SK-N-SH treated with all-trans-retinoic acid at 6 μM for 48 hours (cell line): Measurements from ENCODE around the gene SEMA3D.
A peak's percentile ranks its signal among the peaks of the same experiment; 100 is the strongest.

Source experiments
- ATAC-seq: fragments of 200-7000 bp; cut with Tn5 transposase; 3 replicates; pipeline ENCODE4 v1.9.1; 2020; ENCODE audit warnings: mild to moderate bottlenecking, moderate library complexity
- ARNTL ChIP-seq: fragments of 450-650 bp; formaldehyde crosslinking; IDR thresholded peaks from 2 replicates; pipeline ENCODE4 v1.5.0; 2020; ENCODE audit warnings: low read depth, mild to moderate bottlenecking, moderate library complexity, borderline replicate concordance
- BACH2 ChIP-seq: fragments of 250-450 bp; sonication (Bioruptor Pico); IDR thresholded peaks from 2 replicates; pipeline ENCODE4 v1.9.0; 2021; ENCODE audit warnings: mild to moderate bottlenecking, borderline replicate concordance
- CREB5 ChIP-seq: fragments of 250-450 bp; sonication (Bioruptor Pico); IDR thresholded peaks from 2 replicates; pipeline ENCODE4 v1.5.1; 2020; ENCODE audit warnings: low read depth, mild to moderate bottlenecking, moderate library complexity
- CSDC2 ChIP-seq: fragments of 250-450 bp; sonication (Bioruptor Pico); IDR thresholded peaks from 2 replicates; pipeline ENCODE4 v1.5.0; 2020; ENCODE audit warnings: mild to moderate bottlenecking, moderate library complexity
- CSRNP3 ChIP-seq: fragments of 250-450 bp; sonication (Bioruptor Pico); IDR thresholded peaks from 2 replicates; pipeline ENCODE4 v1.5.1; 2021; ENCODE audit warnings: mild to moderate bottlenecking, moderate library complexity
- ESRRG ChIP-seq: fragments of 250-450 bp; sonication (Bioruptor Pico); IDR thresholded peaks from 2 replicates; pipeline ENCODE4 v1.6.1; 2021; ENCODE audit warnings: mild to moderate bottlenecking
- GLIS3 ChIP-seq: fragments of 250-450 bp; sonication (Bioruptor Pico); IDR thresholded peaks from 2 replicates; pipeline ENCODE4 v1.5.0; 2020; ENCODE audit warnings: mild to moderate bottlenecking, moderate library complexity
- ISL1 ChIP-seq: fragments of 250-450 bp; sonication (Bioruptor Pico); IDR thresholded peaks from 2 replicates; pipeline ENCODE4 v2.1.2; 2022; ENCODE audit warnings: mild to moderate bottlenecking, moderate library complexity
- OSR1 ChIP-seq: fragments of 250-450 bp; sonication (Bioruptor Pico); IDR thresholded peaks from 2 replicates; pipeline ENCODE4 v1.8.0; 2022; ENCODE audit warnings: moderate library complexity, mild to moderate bottlenecking, inconsistent platforms
- PATZ1 ChIP-seq: fragments of 250-450 bp; sonication (Bioruptor Pico); IDR thresholded peaks from 2 replicates; pipeline ENCODE4 v1.8.0; 2020; ENCODE audit warnings: mild to moderate bottlenecking, moderate library complexity, borderline replicate concordance
- PPARA ChIP-seq: fragments of 250-450 bp; sonication (Bioruptor Pico); IDR thresholded peaks from 2 replicates; pipeline ENCODE4 v1.5.0; 2020; ENCODE audit warnings: mild to moderate bottlenecking, borderline replicate concordance
- RARB ChIP-seq: fragments of 250-450 bp; sonication (Bioruptor Pico); IDR thresholded peaks from 2 replicates; pipeline ENCODE4 v1.8.0; 2021; ENCODE audit warnings: mild to moderate bottlenecking, moderate library complexity
- SNAI2 ChIP-seq: fragments of 250-450 bp; sonication (Bioruptor Pico); IDR thresholded peaks from 2 replicates; pipeline ENCODE4 v1.5.0; 2020; ENCODE audit warnings: mild to moderate bottlenecking, moderate library complexity
- TCF4 ChIP-seq: fragments of 250-450 bp; sonication (Bioruptor Pico); IDR thresholded peaks from 2 replicates; pipeline ENCODE4 v1.8.0; 2021; ENCODE audit warnings: mild to moderate bottlenecking, moderate library complexity, borderline replicate concordance
- TOX ChIP-seq: fragments of 250-450 bp; sonication (Bioruptor Pico); IDR thresholded peaks from 2 replicates; pipeline ENCODE4 v1.8.0; 2021; ENCODE audit warnings: mild to moderate bottlenecking, moderate library complexity, borderline replicate concordance
- ZC3H10 ChIP-seq: fragments of 250-450 bp; sonication (Bioruptor Pico); IDR thresholded peaks from 2 replicates; pipeline ENCODE4 v1.5.1; 2021; ENCODE audit warnings: mild to moderate bottlenecking, moderate library complexity
- ZFP3 ChIP-seq: fragments of 250-450 bp; sonication (Bioruptor Pico); IDR thresholded peaks from 2 replicates; pipeline ENCODE4 v1.5.0; 2020; ENCODE audit warnings: mild to moderate bottlenecking, moderate library complexity
- ZFP30 ChIP-seq: fragments of 450-650 bp; formaldehyde crosslinking; IDR thresholded peaks from 2 replicates; pipeline ENCODE4 v1.5.0; 2022; ENCODE audit warnings: mild to moderate bottlenecking, moderate library complexity
- ZNF565 ChIP-seq: fragments of 450-650 bp; formaldehyde crosslinking; conservative IDR thresholded peaks from 2 replicates; pipeline ENCODE4 v1.5.0; 2020; ENCODE audit warnings: low read depth, mild to moderate bottlenecking, moderate library complexity
- ZNF70 ChIP-seq: fragments of 450-650 bp; formaldehyde crosslinking; IDR thresholded peaks from 2 replicates; pipeline ENCODE4 v1.5.0; 2020; ENCODE audit warnings: mild to moderate bottlenecking, moderate library complexity
- ZNF8 ChIP-seq: fragments of 450-650 bp; formaldehyde crosslinking; IDR thresholded peaks from 2 replicates; pipeline ENCODE4 v1.5.0; 2020; ENCODE audit warnings: mild to moderate bottlenecking, moderate library complexity
- TF ChIP-seq, protein P1 (sequence below): fragments of 250-450 bp; sonication (Bioruptor Pico); IDR thresholded peaks from 2 replicates; pipeline ENCODE4 v1.8.0; 2021; ENCODE audit warnings: low read depth, mild to moderate bottlenecking, moderate library complexity, borderline replicate concordance
- TF ChIP-seq, protein P2 (sequence below): fragments of 250-450 bp; sonication (Bioruptor Pico); IDR thresholded peaks from 2 replicates; pipeline ENCODE4 v1.5.0; 2020; ENCODE audit warnings: mild to moderate bottlenecking, moderate library complexity

Gene SEMA3D

GRCh38 chr7:85102813-85103350, 84.0 kb downstream of the SEMA3D start:
- peak; percentile 79 for TF ChIP-seq TCF4 (CRISPR knock-in tag)
- TF ChIP-seq OSR1: no peak
- TF ChIP-seq ZNF565: no peak
- TF ChIP-seq, protein P1, sequence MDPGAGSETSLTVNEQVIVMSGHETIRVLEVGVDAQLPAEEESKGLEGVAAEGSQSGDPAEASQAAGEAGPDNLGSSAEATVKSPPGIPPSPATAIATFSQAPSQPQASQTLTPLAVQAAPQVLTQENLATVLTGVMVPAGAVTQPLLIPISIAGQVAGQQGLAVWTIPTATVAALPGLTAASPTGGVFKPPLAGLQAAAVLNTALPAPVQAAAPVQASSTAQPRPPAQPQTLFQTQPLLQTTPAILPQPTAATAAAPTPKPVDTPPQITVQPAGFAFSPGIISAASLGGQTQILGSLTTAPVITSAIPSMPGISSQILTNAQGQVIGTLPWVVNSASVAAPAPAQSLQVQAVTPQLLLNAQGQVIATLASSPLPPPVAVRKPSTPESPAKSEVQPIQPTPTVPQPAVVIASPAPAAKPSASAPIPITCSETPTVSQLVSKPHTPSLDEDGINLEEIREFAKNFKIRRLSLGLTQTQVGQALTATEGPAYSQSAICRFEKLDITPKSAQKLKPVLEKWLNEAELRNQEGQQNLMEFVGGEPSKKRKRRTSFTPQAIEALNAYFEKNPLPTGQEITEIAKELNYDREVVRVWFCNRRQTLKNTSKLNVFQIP (CRISPR knock-in tag): peak; percentile 89; the same call in 1 of the 2 replicates
- TF ChIP-seq ZC3H10 (CRISPR knock-in tag): peak; percentile 89
- peak; percentile 98 for TF ChIP-seq ISL1 (CRISPR knock-in tag)
- peak; percentile 97 for TF ChIP-seq CREB5
- TF ChIP-seq CSRNP3 (CRISPR knock-in tag): peak; percentile 84
- peak; percentile 71; the same call in 1 of the 2 replicates for TF ChIP-seq SNAI2 (CRISPR knock-in tag)
- TF ChIP-seq PPARA (CRISPR knock-in tag): no peak
- TF ChIP-seq PATZ1: peak; percentile 95; the same call in 1 of the 2 replicates
- peak; percentile 80 for TF ChIP-seq ZFP3 (CRISPR knock-in tag)
- TF ChIP-seq, all 23 proteins: peak for 9
- ATAC-seq: peak; percentile 59

DNA sequence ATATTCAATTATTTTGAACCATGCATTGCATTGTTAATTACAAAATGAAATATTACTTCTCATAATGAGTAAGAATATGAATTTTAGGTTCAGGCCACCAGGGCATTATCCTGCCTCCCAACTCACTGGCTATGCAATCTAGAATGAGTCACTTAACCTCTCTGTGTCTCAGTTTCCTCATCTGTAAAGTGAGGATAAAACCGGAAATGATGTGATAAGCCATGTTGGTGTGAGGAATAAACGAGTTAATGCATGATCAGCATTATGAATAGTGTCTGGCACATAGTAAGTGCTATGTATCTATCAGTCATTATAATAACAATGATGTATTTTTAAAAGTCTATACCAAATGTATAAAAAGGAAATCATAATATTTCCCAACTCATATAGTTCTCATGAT, 85.5 kb downstream of the SEMA3D start:
- TF ChIP-seq, protein P2, sequence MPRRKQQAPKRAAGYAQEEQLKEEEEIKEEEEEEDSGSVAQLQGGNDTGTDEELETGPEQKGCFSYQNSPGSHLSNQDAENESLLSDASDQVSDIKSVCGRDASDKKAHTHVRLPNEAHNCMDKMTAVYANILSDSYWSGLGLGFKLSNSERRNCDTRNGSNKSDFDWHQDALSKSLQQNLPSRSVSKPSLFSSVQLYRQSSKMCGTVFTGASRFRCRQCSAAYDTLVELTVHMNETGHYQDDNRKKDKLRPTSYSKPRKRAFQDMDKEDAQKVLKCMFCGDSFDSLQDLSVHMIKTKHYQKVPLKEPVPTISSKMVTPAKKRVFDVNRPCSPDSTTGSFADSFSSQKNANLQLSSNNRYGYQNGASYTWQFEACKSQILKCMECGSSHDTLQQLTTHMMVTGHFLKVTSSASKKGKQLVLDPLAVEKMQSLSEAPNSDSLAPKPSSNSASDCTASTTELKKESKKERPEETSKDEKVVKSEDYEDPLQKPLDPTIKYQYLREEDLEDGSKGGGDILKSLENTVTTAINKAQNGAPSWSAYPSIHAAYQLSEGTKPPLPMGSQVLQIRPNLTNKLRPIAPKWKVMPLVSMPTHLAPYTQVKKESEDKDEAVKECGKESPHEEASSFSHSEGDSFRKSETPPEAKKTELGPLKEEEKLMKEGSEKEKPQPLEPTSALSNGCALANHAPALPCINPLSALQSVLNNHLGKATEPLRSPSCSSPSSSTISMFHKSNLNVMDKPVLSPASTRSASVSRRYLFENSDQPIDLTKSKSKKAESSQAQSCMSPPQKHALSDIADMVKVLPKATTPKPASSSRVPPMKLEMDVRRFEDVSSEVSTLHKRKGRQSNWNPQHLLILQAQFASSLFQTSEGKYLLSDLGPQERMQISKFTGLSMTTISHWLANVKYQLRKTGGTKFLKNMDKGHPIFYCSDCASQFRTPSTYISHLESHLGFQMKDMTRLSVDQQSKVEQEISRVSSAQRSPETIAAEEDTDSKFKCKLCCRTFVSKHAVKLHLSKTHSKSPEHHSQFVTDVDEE (CRISPR knock-in tag): no peak
- TF ChIP-seq SNAI2 (CRISPR knock-in tag): no peak
- TF ChIP-seq ARNTL (CRISPR knock-in tag): no peak
- no peak for TF ChIP-seq ZNF8 (CRISPR knock-in tag)
- no peak for TF ChIP-seq TCF4 (CRISPR knock-in tag)
- no peak for TF ChIP-seq ZNF565
- TF ChIP-seq GLIS3: no peak
- TF ChIP-seq ZFP30 (CRISPR knock-in tag): no peak
- TF ChIP-seq ZNF70 (CRISPR knock-in tag): no peak
- no peak for TF ChIP-seq OSR1
- no peak for TF ChIP-seq CSDC2
- no peak for TF ChIP-seq TOX
- no peak for TF ChIP-seq RARB (CRISPR knock-in tag)
- no peak for TF ChIP-seq ZC3H10 (CRISPR knock-in tag)
- TF ChIP-seq PPARA (CRISPR knock-in tag): no peak
- TF ChIP-seq ESRRG: no peak

DNA sequence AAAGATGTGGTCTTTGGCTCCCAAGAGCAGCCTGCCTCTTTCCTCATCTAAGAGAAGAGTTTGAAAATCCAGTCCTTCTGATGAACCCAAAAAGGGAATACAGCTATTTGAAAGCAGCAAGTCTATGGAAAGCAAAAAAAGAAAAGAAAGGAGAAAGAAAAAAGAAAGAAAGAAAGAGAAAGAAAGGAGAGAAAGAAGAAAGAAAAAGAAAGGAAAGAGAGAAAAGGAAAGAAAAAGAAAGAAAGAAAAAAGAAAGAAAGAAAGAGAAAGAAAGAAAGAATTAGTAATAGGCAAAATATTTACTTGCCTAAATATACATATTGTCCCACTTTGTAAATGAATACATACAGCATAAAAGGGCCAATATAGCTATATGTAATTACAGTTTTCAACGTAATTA, 89.0 kb downstream of the SEMA3D start:
- no peak for ATAC-seq
- TF ChIP-seq GLIS3 (no peak), ZNF70 (CRISPR knock-in tag) (no peak), ZFP30 (CRISPR knock-in tag) (no peak), ZNF565 (no peak), ZFP3 (CRISPR knock-in tag) (no peak), BACH2 (CRISPR knock-in tag) (no peak), ZNF8 (CRISPR knock-in tag) (no peak), TCF4 (CRISPR knock-in tag) (no peak), CSDC2 (no peak), ISL1 (CRISPR knock-in tag) (no peak)
- TF ChIP-seq, protein P1 (CRISPR knock-in tag): no peak
- TF ChIP-seq, protein P2 (CRISPR knock-in tag): no peak

More for the DNA sequence above, 85.5 kb downstream of the SEMA3D start:
- no peak for ATAC-seq
